Transverse colon (tissue), 4 donors: ENCODE data around the gene GIMAP1. TPM values are rescaled to one million over a fixed set of nuclear protein-coding genes. Genes with fewer than 3 reads are reported as not detected.

Source experiments
- DNase-seq: peaks from one replicate; pipeline ENCODE4 v3.0.0-alpha.2; 2019
- H3K27ac ChIP-seq, 4 donors: fragments of 200-600 bp; sonication (generic); 2 replicates each; pipeline ENCODE4 v1.5.1; 2016 to 2018; ENCODE audit warnings: inconsistent platforms in 4 of 4
- H3K27me3 ChIP-seq: fragments of 200-600 bp; sonication (generic); 2 replicates; pipeline ENCODE4 v1.5.1; 2017; ENCODE audit warnings: inconsistent platforms
- H3K36me3 ChIP-seq, 4 donors: fragments of 200-600 bp; sonication (generic); 2 replicates each; pipeline ENCODE4 v1.5.1; 2017 to 2019; ENCODE audit warnings: inconsistent platforms in 4 of 4
- H3K4me1 ChIP-seq, 4 donors: fragments of 200-600 bp; sonication (generic); 2 replicates each; pipeline ENCODE4 v1.5.1; 2017 to 2020; ENCODE audit warnings: inconsistent platforms in 4 of 4
- H3K4me3 ChIP-seq, 4 donors: fragments of 200-600 bp; sonication (generic); 1 replicate in 1 of 4; 2 replicates in 3 of 4; pipeline versions ENCODE4 v1.5.1 to v1.6.1; 2017 to 2019; ENCODE audit warnings: inconsistent platforms in 4 of 4
- H3K9me3 ChIP-seq, 2 donors: fragments of 200-600 bp; sonication (generic); 2 replicates each; pipeline ENCODE4 v1.5.1; 2017 to 2019; ENCODE audit warnings: inconsistent platforms in 2 of 2
- CTCF ChIP-seq, 5 experiments: fragments of 200-600 bp in 3 of 5; fragments of 450-650 bp in 2 of 5; sonication (generic) in 3 of 5; IDR thresholded peaks; 1 replicate in 2 of 5; 2 replicates in 3 of 5; pipeline ENCODE4 v1.5.1; 2016 to 2017; ENCODE audit warnings: antibody characterized with exemption in 5 of 5, inconsistent platforms in 3 of 5, mild to moderate bottlenecking in 2 of 5, moderate library complexity in 1 of 5
- EP300 ChIP-seq: sonication (generic); formaldehyde crosslinking; IDR thresholded peaks from one replicate; pipeline ENCODE4 v1.6.1; 2017; ENCODE audit warnings: antibody characterized with exemption, low read depth
- POLR2A ChIP-seq: fragments of 450-650 bp; IDR thresholded peaks from one replicate; pipeline ENCODE4 v1.6.1; 2016; ENCODE audit warnings: antibody characterized with exemption, mild to moderate bottlenecking, moderate library complexity
- POLR2AphosphoS5 ChIP-seq, 3 donors: sonication (generic); formaldehyde crosslinking; IDR thresholded peaks; one replicate each; pipeline ENCODE4 v1.6.1; 2016; ENCODE audit warnings: antibody characterized with exemption in 3 of 3
- WGBS, 2 donors: methylation state at CpG; one replicate each; pipeline ENCODE4 v1.1.5; 2018; ENCODE audit warnings: low coverage in 1 of 2; 5-methylcytosine and 5-hydroxymethylcytosine counted together
- in situ Hi-C, 4 donors: fragments of 200-750 bp; cut with MboI; loops; one replicate each; pipeline versions ENCODE4 v1.15.0 to v1.15.1; 2017; ENCODE audit warnings: low sequenced_read_pairs in 3 of 4, low pct_ligation_motif_present in 1 of 4, low pct_unique_long_range_greater_than_20kb in 1 of 4
- intact Hi-C: fragments of 100-400 bp; cut with DNase I; formaldehyde crosslinking; loops from one replicate; pipeline ENCODE4 v1.15.1; 2023; ENCODE audit warnings: low total_unique reads
- total RNA-seq, 4 donors: library from RNA; depleted of rRNA; stranded (reverse); fragments of >200 nt; gene quantifications; one replicate each; pipeline ENCODE4 v1.1.0, GENCODE V29; 2016

The GIMAP1 gene
- total RNA-seq, 4 donors from 2014 or later, result 0.40 to 3.0 (median 1.8) TPM

DNA sequence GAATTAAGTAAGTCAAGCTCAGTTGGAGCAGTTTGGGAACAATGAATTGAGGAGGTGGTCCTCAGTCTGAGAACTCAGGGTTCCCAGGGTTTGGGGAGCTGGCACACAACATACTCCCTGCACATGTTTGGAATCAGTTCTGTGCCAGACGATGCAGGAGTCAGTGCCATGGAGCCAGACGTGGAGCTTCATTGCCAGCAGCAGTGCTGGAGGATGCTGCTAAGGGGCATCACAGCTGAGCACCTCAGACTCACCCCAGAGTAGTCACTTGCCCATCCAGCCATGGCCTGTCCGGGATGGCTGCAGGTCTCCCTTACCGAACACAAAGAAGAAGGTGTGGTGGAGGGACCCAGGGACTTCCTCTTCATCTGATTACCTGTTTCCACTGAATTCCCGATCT, 28.7 kb downstream of the GIMAP1 start:
- WGBS, 2 donors, result 80 to 85% methylated on average over 2 to 5 of the region's 5 CpGs
- no peak for DNase-seq
- intact Hi-C loops, result no loop called here
- TF ChIP-seq POLR2A (no peak), EP300 (no peak), CTCF (IDR thresholded peaks at IDR 0.05) (no peak), POLR2AphosphoS5 (IDR thresholded peaks at IDR 0.05) (no peak)
- Histone ChIP-seq H3K9me3 (no peaks in the 10 kb centered on the region), H3K36me3 (no peaks in the 10 kb centered on the region), H3K4me1 (peaks cover 0 to 6% (median 0%) of the 10 kb centered on the region in 4 donors), H3K27ac (peak overlapping the region in 1 of 4 donors; percentile 17), H3K4me3 (no peak overlapping the region), H3K27me3 (no peaks in the 10 kb centered on the region)
- in situ Hi-C loops, result loop anchor here in 2 of 4 donors (10.0 to 25.0 kb wide), 2 partner anchors 283 to 290 kb away; partner anchors contain the start of gene GIMAP8 (in 2 of the 2)

- no peak overlapping the region for H3K27ac ChIP-seq
- in situ Hi-C loops (loop anchor here in 2 of 4 donors (10.0 to 25.0 kb wide), 2 partner anchors 284 to 291 kb away; partner anchors contain the start of gene GIMAP8 (in 2 of the 2)), intact Hi-C loops (no loop called here)
- 70 to 72% methylated on average over 3 of the region's 3 CpGs for WGBS, 2 donors
- H3K9me3 ChIP-seq, result no peaks in the 10 kb centered on the region
- peaks cover 0 to 6% (median 0%) of the 10 kb centered on the region in 4 donors for H3K4me1 ChIP-seq
- DNase-seq, result no peak
- H3K4me3 ChIP-seq, result no peak overlapping the region
- no peaks in the 10 kb centered on the region for H3K36me3 ChIP-seq
- TF ChIP-seq CTCF (IDR thresholded peaks at IDR 0.05) (no peak), EP300 (no peak), POLR2A (no peak), POLR2AphosphoS5 (IDR thresholded peaks at IDR 0.05) (no peak)
- no peaks in the 10 kb centered on the region for H3K27me3 ChIP-seq
These were observed 29.5 kb downstream of the GIMAP1 start for GRCh38 chr7:150745876-150746275.

GRCh38 chr7:150746921-150747320, 30.5 kb downstream of the GIMAP1 start:
- intact Hi-C loops, result no loop called here
- H3K27me3 ChIP-seq, result no peaks in the 10 kb centered on the region
- no peak for DNase-seq
- no peaks in the 10 kb centered on the region for H3K36me3 ChIP-seq
- no peak for TF ChIP-seq POLR2A
- no peak for TF ChIP-seq EP300
- no peak for TF ChIP-seq CTCF (IDR thresholded peaks at IDR 0.05)
- TF ChIP-seq POLR2AphosphoS5 (IDR thresholded peaks at IDR 0.05), result no peak
- no peak overlapping the region for H3K4me3 ChIP-seq
- H3K27ac ChIP-seq, result no peak overlapping the region
- in situ Hi-C loops, result loop anchor here in 2 of 4 donors (10.0 to 25.0 kb wide), 2 partner anchors 285 to 292 kb away; partner anchors contain the start of gene GIMAP8 (in 2 of the 2)
- WGBS, 2 donors, result 96 to 100% methylated on average over 1 to 6 of the region's 6 CpGs
- peaks cover 0 to 6% (median 0%) of the 10 kb centered on the region in 4 donors for H3K4me1 ChIP-seq
- H3K9me3 ChIP-seq, result no peaks in the 10 kb centered on the region

GRCh38 chr7:150748376-150748775, 32.0 kb downstream of the GIMAP1 start:
- intact Hi-C loops (no loop called here), in situ Hi-C loops (loop anchor here in 2 of 4 donors (10.0 to 25.0 kb wide), 2 partner anchors 286 to 294 kb away; partner anchors contain the start of gene GIMAP8 (in 2 of the 2))
- H3K36me3 ChIP-seq, result no peaks in the 10 kb centered on the region
- H3K4me3 ChIP-seq, result no peak overlapping the region
- TF ChIP-seq POLR2A (no peak), EP300 (no peak), POLR2AphosphoS5 (IDR thresholded peaks at IDR 0.05) (no peak), CTCF (IDR thresholded peaks at IDR 0.05) (no peak)
- 69 to 77% methylated on average over 4 of the region's 4 CpGs for WGBS, 2 donors
- DNase-seq, result no peak
- no peaks in the 10 kb centered on the region for H3K4me1 ChIP-seq
- H3K27ac ChIP-seq, result no peak overlapping the region
- no peaks in the 10 kb centered on the region for H3K27me3 ChIP-seq
- no peaks in the 10 kb centered on the region for H3K9me3 ChIP-seq
